CD14-positive monocyte (primary cell): ENCODE data around the gene SUCNR1. TPM values are rescaled to one million over a fixed set of nuclear protein-coding genes. Genes with fewer than 3 reads are reported as not detected.

Experiments used
- DNase-seq, 3 donors: peaks; one replicate each; pipeline ENCODE4 v3.0.0-alpha.2; 2011 to 2022
- H2AFZ ChIP-seq: 2 replicates; pipeline ENCODE4 v1.6.0; 2012; ENCODE audit warnings: mild to moderate bottlenecking, low read depth, low read length, inconsistent platforms; ENCODE audit not compliant: insufficient read depth, poor library complexity, severe bottlenecking
- H3K27ac ChIP-seq, 2 donors: 1 replicate in 1 of 2; 2 replicates in 1 of 2; pipeline ENCODE4 v1.5.1; 2012 to 2013; ENCODE audit warnings: low read length in 2 of 2, control low read depth in 1 of 2, inconsistent platforms in 1 of 2, low read depth in 1 of 2, mild to moderate bottlenecking in 1 of 2
- H3K27me3 ChIP-seq, 2 donors: one replicate each; pipeline versions ENCODE4 v1.6.0 to v1.6.1; 2011 to 2013; ENCODE audit warnings: low read length in 2 of 2; ENCODE audit not compliant: control insufficient read depth in 2 of 2, insufficient read depth in 2 of 2
- H3K36me3 ChIP-seq, 2 donors: replicated peaks in 1 of 2; 1 replicate in 1 of 2; 2 replicates in 1 of 2; pipeline versions ENCODE4 v1.5.1 to v1.6.1; 2012 to 2013; ENCODE audit warnings: low read length in 2 of 2, control low read depth in 1 of 2, inconsistent platforms in 1 of 2, mild to moderate bottlenecking in 1 of 2; ENCODE audit not compliant: insufficient read depth in 2 of 2, control insufficient read depth in 1 of 2
- H3K4me1 ChIP-seq, 2 donors: 1 replicate in 1 of 2; 2 replicates in 1 of 2; pipeline versions ENCODE4 v1.5.1 to v1.6.1; 2012 to 2013; ENCODE audit warnings: low read length in 2 of 2, control low read depth in 1 of 2, inconsistent platforms in 1 of 2, mild to moderate bottlenecking in 1 of 2, moderate library complexity in 1 of 2; ENCODE audit not compliant: insufficient read depth in 2 of 2, control insufficient read depth in 1 of 2
- H3K4me2 ChIP-seq: replicated peaks from 2 replicates; pipeline ENCODE3; 2012; ENCODE audit warnings: low read length, moderate library complexity, mild to moderate bottlenecking; ENCODE audit not compliant: poor library complexity, severe bottlenecking; ENCODE audit errors: extremely low read depth
- H3K4me3 ChIP-seq, 3 experiments: fragments of 200-600 bp in 1 of 3; sonication (generic) in 1 of 3; replicated peaks in 1 of 3; 1 replicate in 2 of 3; 2 replicates in 1 of 3; pipeline ENCODE4 v1.5.1; 2011 to 2013; ENCODE audit warnings: low read length in 3 of 3, mild to moderate bottlenecking in 3 of 3, control low read depth in 2 of 3, low read depth in 2 of 3, inconsistent platforms in 1 of 3, moderate library complexity in 1 of 3
- H3K79me2 ChIP-seq: 2 replicates; pipeline ENCODE4 v1.6.0; 2012; ENCODE audit warnings: mild to moderate bottlenecking, control low read depth, inconsistent platforms, low read length, moderate library complexity; ENCODE audit not compliant: insufficient read depth
- H3K9ac ChIP-seq: 2 replicates; pipeline ENCODE4 v1.6.0; 2017; ENCODE audit warnings: low read length, mild to moderate bottlenecking; ENCODE audit not compliant: insufficient read depth, poor library complexity, severe bottlenecking
- H3K9me3 ChIP-seq, 2 donors: replicated peaks in 1 of 2; 1 replicate in 1 of 2; 2 replicates in 1 of 2; pipeline versions ENCODE4 v1.5.1 to v1.6.1; 2012 to 2013; ENCODE audit warnings: low read length in 2 of 2, control low read depth in 1 of 2; ENCODE audit not compliant: control insufficient read depth in 1 of 2, insufficient read depth in 1 of 2
- H4K20me1 ChIP-seq: 2 replicates; pipeline ENCODE4 v1.6.0; 2012; ENCODE audit warnings: mild to moderate bottlenecking, low read length, control low read depth, moderate library complexity; ENCODE audit not compliant: insufficient read depth
- H3K27ac Mint-ChIP-seq, 7 donors: one replicate each; pipeline ENCODE4 v1.8.0; 2020; ENCODE audit warnings: mild to moderate bottlenecking in 7 of 7, mixed read lengths in 7 of 7, moderate library complexity in 6 of 7, inconsistent platforms in 2 of 7
- H3K27me3 Mint-ChIP-seq, 3 donors: one replicate each; pipeline ENCODE4 v1.8.0; 2021 to 2022; ENCODE audit warnings: low read depth in 3 of 3, mild to moderate bottlenecking in 3 of 3, mixed read lengths in 3 of 3, moderate library complexity in 3 of 3, inconsistent platforms in 1 of 3
- H3K36me3 Mint-ChIP-seq, 2 donors: one replicate each; pipeline ENCODE4 v1.8.0; 2020; ENCODE audit warnings: mixed read lengths in 2 of 2, inconsistent platforms in 1 of 2, mild to moderate bottlenecking in 1 of 2
- H3K4me1 Mint-ChIP-seq: one replicate; pipeline ENCODE4 v1.8.0; 2020; ENCODE audit warnings: mild to moderate bottlenecking, mixed read lengths
- H3K4me3 Mint-ChIP-seq, 2 donors: one replicate each; pipeline ENCODE4 v1.8.0; 2020; ENCODE audit warnings: mild to moderate bottlenecking in 2 of 2, mixed read lengths in 2 of 2, moderate library complexity in 1 of 2
- H3K9me3 Mint-ChIP-seq, 7 donors: one replicate each; pipeline ENCODE4 v1.8.0; 2020 to 2022; ENCODE audit warnings: mixed read lengths in 7 of 7, mild to moderate bottlenecking in 6 of 7, moderate library complexity in 6 of 7, inconsistent platforms in 2 of 7
- CTCF ChIP-seq: fragments of 200-600 bp; IDR thresholded peaks from one replicate; pipeline ENCODE4 v1.8.0; 2022; ENCODE audit warnings: antibody characterized with exemption, mild to moderate bottlenecking
- WGBS: methylation state at CpG from one replicate; pipeline ENCODE4 v1.1.5; 2013; ENCODE audit warnings: missing lambda C conversion rate; ENCODE audit not compliant: insufficient coverage; 5-methylcytosine and 5-hydroxymethylcytosine counted together
- intact Hi-C, 2 donors: fragments of 100-400 bp; cut with micrococcal nuclease; formaldehyde crosslinking; loops; one replicate each; pipeline versions ENCODE4 v1.15.0 to v1.15.1; 2023
- polyA plus RNA-seq, 3 donors: library from polyadenylated mRNA; depleted of rRNA in 1 of 3; unstranded in 2 of 3; stranded (reverse) in 1 of 3; fragments of 300-500 nt in 2 of 3; fragments of >200 nt in 1 of 3; fragmentation: Illumina TruSeq in 2 of 3; gene quantifications; 1 replicate in 2 of 3; 2 replicates in 1 of 3; pipeline ENCODE4 v1.2.3, GENCODE V29; 2012 to 2021

The SUCNR1 gene
- polyA plus RNA-seq, 3 donors: 0.09 to 0.28 (median 0.20) TPM

GRCh38 chr3:151875759-151876158, 2.3 kb downstream of the SUCNR1 start:
- DNase-seq: peak; percentile 56 to 83 (median 78)
- H2AFZ ChIP-seq: peak overlapping the region; percentile 18

GRCh38 chr3:151877269-151877668, 3.8 kb downstream of the SUCNR1 start:
- TF ChIP-seq CTCF: no peak
- Mint-ChIP-seq H3K4me1 (peaks cover 30% of the 10 kb centered on the region), H3K9me3 (no peaks in the 10 kb centered on the region), H3K27me3 (no peaks in the 10 kb centered on the region), H3K4me3 (no peak overlapping the region), H3K27ac (no peak overlapping the region), H3K36me3 (no peaks in the 10 kb centered on the region)
- DNase-seq: no peak
- WGBS: 100% methylated on average over 1 of the region's 2 CpGs
- H3K79me2 ChIP-seq: peaks cover 7% of the 10 kb centered on the region
- peak overlapping the region in 1 of 2 donors; percentile 39 for H3K27ac ChIP-seq
- peak overlapping the region; percentile 30 for H2AFZ ChIP-seq
- H3K4me3 ChIP-seq: no peak overlapping the region
- H3K4me2 ChIP-seq: no peak overlapping the region
- intact Hi-C loops: loop anchor here in 1 of 2 donors (10.0 kb wide), 1 partner anchor 702 kb away; no protein-coding TSS in a partner anchor
- H3K36me3 ChIP-seq: no peaks in the 10 kb centered on the region
- peaks cover 38 to 65% of the 10 kb centered on the region in 2 donors for H3K4me1 ChIP-seq
- H3K9me3 ChIP-seq: no peaks in the 10 kb centered on the region
- no peaks in the 10 kb centered on the region for H3K27me3 ChIP-seq
- H4K20me1 ChIP-seq: no peaks in the 10 kb centered on the region
- no peak overlapping the region for H3K9ac ChIP-seq

More at GRCh38 chr3:151875759-151876158, 2.3 kb downstream of the SUCNR1 start:
- H3K9me3 Mint-ChIP-seq: no peaks in the 10 kb centered on the region
- Histone ChIP-seq H3K9me3 (no peaks in the 10 kb centered on the region), H3K27ac (peak overlapping the region; percentile 25 to 74), H3K27me3 (no peaks in the 10 kb centered on the region), H4K20me1 (no peaks in the 10 kb centered on the region), H3K4me2 (peak overlapping the region; percentile 66), H3K4me3 (peak overlapping the region; percentile 35 to 62 (median 42)), H3K79me2 (peaks cover 7% of the 10 kb centered on the region), H3K4me1 (peaks cover 49 to 78% of the 10 kb centered on the region in 2 donors), H3K36me3 (no peaks in the 10 kb centered on the region), H3K9ac (no peak overlapping the region)
- peaks cover 42% of the 10 kb centered on the region for H3K4me1 Mint-ChIP-seq
- WGBS: no CpG with 5 or more reads among the region's 3 CpGs
- intact Hi-C loops: loop anchor here in 1 of 2 donors (10.0 kb wide), 1 partner anchor 701 kb away; no protein-coding TSS in a partner anchor
- H3K4me3 Mint-ChIP-seq: peak overlapping the region; percentile 59 to 89
- peak overlapping the region; percentile 92 to 98 (median 97) for H3K27ac Mint-ChIP-seq
- H3K27me3 Mint-ChIP-seq: no peaks in the 10 kb centered on the region
- no peak for TF ChIP-seq CTCF
- H3K36me3 Mint-ChIP-seq: no peaks in the 10 kb centered on the region
